SIG-M5 treated with dmso at 0.1 percent for 504 hours (cell line): Measurements from ENCODE around the gene FNDC1.
"Not testable (repeated sequence)": the region's sequence is repeated elsewhere in the genome, so short reads cannot be mapped to it uniquely, and the experiment has no call there.

Source experiments
- DNase-seq: peaks from one replicate; lab custom pipeline; 2025; ENCODE audit not compliant: unreplicated experiment; lab: John Stamatoyannopoulos, UW

FNDC1 gene

DNA sequence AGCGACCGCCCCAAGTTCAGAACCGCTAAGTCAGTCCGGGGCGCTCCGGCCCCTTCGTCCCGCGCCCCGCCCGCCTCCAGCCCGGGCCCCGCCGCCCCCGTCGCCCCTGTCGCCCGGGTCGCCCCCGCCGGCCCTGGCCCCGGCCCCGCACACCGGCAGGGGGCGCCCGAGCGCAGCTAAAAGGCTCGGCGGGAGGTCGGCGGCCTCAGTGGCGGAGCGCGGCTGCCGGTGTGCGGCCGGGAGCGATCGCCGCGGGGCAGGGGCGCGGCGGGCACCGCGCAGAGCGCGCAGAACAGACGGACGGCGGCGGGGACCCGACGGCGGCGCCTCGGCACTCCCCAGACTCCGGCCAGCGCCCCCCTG is at the start of gene FNDC1:
FNDC1 (plus strand) TSS at position 208 of the 363 bp plus-strand sequence. CDS start 197 bp downstream, outside the sequence.
- no peak for DNase-seq

GRCh38 chr6:159119791-159120190 is 49.4 kb upstream of the FNDC1 start:
- no peak for DNase-seq

DNA sequence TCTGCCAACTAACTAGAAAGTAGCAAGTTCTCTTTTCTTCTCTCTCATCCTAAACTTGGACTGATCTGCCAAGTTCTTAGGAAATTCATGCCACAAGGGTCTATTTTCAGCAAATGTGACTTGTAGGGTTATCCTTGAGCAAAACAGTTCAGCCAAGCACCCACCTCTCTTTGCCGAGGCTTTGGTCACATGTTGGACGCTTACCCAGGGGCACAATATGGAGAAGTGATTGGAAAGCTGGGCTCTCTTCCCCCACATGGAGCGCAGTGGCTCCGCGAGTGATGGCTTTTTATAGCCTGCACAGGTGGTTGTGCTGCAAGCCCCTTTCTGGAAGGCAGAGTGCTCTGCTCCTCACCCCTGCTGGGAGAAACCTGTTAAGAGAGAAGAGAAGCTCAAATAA is 47.7 kb upstream of the FNDC1 start:
- DNase-seq, result peak; percentile 86

- no peak for DNase-seq
Observed at GRCh38 chr6:159122453-159122852, 46.7 kb upstream of the FNDC1 start.

GRCh38 chr6:159123831-159124230 is 45.4 kb upstream of the FNDC1 start:
- not testable (repeated sequence) for DNase-seq

GRCh38 chr6:159125014-159125609 is 44.1 kb upstream of the FNDC1 start:
- no peak for DNase-seq

- DNase-seq, result no peak
Observed at GRCh38 chr6:159125951-159126352, 43.2 kb upstream of the FNDC1 start.

- DNase-seq, result no peak
Observed at GRCh38 chr6:159126590-159126989, 42.6 kb upstream of the FNDC1 start.

- DNase-seq, result no peak
Observed at GRCh38 chr6:159127701-159128100, 41.5 kb upstream of the FNDC1 start.

DNA sequence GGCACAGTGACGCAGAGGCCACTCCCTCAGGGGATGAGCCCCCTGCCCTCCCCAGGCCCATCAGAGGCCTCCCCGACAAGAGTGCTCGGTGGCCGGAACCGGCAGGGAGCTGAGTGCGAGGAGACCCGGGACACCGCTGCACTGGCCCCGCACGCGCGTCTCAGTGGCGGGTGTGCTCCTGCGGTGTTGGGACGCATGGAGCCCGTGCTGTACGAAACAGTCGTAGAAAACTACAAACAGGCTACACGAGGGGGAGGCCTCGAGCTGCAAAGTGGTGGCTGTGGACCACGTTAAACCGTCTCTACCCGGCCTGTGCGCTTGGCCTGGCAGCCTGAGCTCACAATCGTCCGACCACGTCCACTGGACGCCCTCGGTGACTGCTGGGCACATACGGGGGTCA is 40.2 kb upstream of the FNDC1 start:
- no peak for DNase-seq

GRCh38 chr6:159130846-159131245 is 38.4 kb upstream of the FNDC1 start:
- no peak for DNase-seq

- no peak for DNase-seq
Observed at GRCh38 chr6:159131709-159132108, 37.5 kb upstream of the FNDC1 start.

DNA sequence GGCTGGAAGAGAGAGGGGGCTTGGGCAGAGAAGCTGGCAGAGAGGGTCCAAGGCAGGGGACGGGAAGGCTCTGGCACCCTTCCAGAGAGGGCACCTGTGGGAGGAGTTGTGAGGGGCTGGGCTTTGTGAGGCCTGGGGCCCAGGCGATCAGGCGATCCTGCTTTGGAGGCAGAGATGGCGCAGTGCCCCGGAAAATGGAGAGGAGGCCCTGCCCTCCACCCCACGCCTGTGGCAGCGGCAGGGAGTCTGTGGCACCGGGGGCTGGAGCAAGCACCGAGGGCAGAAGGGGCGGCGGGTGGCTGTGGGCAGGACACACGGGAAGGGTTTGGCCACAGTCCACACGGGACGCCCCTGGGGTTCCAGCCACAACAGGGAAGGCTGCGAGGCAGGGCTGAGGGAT is 36.5 kb upstream of the FNDC1 start:
- no peak for DNase-seq

DNA sequence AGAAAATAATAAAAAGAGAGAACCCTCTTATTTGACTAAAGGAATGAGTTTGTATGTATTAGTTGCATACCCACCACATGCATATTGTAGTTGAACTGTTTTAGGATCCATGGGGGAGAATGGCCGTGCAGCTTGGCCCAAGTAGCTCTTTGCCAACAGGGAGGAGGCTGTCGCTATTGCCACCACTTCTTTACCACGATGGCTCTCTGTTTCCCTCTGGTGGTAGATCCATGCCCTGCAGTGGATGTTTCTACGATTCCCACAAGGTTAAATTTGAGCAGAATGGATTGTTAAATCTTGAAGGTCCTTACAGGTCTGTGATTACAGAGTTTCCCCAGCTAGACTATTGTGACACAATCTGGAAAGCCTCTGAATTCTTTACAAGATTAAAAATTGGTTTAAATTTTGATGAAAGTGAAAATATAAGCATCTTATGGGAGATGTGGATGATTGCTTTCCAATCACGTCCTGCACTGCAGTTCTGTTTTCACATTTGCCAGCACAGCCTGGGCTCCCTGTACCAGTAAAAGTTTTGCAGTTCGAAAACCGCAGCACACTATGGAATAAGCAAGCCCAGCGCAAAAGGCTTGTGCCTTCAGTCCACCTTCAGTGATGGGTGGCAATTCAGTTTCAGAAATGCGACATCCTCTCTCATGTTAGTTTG is 34.4 kb upstream of the FNDC1 start:
- DNase-seq, result peak; percentile 72

- no peak for DNase-seq
Observed at GRCh38 chr6:159137676-159138075, 31.5 kb upstream of the FNDC1 start.

DNA sequence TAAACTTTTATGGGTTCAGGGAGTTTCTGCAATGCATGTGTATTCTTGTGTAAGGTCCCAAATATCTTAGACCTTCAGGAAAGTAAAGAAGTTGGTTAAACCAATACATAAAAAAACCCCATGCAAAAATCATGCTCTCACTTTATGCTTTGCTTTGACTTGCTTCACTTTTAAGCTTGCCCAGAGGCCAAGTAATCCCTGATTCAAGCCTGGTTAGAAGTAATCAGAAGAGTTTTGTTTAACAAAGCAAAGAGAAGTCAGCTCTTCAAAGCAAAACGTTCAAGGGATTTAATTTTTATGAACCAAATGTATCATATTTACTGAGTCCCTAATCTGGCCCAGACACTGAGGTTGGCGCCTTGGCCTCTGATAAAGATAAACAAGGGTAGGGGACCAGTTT is 26.7 kb upstream of the FNDC1 start:
- DNase-seq, result no peak

- DNase-seq, result no peak
Observed at GRCh38 chr6:159148641-159149040, 20.6 kb upstream of the FNDC1 start.

GRCh38 chr6:159149641-159150040 is 19.6 kb upstream of the FNDC1 start:
- no peak for DNase-seq

GRCh38 chr6:159151266-159151855 is 17.8 kb upstream of the FNDC1 start:
- peak; percentile 41 for DNase-seq

DNA sequence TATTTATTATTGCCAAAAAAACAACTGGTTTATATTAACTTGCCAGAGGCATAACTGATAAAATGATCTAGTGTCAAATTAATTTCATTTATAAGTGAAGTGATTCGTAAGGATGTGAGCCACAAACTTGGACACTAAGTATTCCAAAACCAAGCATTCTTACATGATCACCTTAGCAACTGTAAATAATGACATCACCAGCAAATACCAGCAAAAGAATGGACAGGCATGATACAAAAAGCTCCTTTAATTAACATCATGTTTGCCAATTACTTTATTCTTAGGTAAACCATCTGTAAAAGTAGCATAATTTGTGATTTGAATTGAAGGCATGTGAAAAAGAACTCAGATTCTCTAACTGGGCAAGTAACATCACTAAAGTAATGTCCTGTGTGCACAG is 17.2 kb upstream of the FNDC1 start:
- DNase-seq, result no peak

GRCh38 chr6:159152782-159153181 is 16.4 kb upstream of the FNDC1 start:
- DNase-seq, result no peak

GRCh38 chr6:159155679-159156078 is 13.5 kb upstream of the FNDC1 start:
- no peak for DNase-seq

DNA sequence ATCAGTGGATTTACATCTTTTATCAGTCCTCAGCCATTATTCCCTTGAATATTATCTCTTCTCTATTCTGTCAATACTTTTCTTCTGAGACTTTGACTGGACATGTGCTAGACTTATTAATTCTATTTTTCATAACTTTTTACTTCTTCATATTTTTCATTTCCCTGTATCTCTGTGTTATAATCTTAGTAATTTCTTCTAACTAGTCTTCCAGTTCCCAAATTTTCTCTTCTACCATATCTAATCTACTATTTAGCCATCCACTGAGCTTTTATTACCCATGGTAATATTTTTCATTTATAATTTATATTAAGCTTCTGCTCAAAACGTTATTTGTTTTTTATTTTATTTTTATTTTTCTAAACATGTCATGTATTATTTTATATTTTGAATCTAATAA is 13.1 kb upstream of the FNDC1 start:
- no peak for DNase-seq
